Inflammatory macrophage (primary cell): Measurements from ENCODE around the gene SPSB3.

ENCODE experiments used
- DNase-seq, 2 donors: peaks; one replicate each; pipeline ENCODE4 v3.0.0-alpha.2; 2020 to 2022

SPSB3 gene

DNA sequence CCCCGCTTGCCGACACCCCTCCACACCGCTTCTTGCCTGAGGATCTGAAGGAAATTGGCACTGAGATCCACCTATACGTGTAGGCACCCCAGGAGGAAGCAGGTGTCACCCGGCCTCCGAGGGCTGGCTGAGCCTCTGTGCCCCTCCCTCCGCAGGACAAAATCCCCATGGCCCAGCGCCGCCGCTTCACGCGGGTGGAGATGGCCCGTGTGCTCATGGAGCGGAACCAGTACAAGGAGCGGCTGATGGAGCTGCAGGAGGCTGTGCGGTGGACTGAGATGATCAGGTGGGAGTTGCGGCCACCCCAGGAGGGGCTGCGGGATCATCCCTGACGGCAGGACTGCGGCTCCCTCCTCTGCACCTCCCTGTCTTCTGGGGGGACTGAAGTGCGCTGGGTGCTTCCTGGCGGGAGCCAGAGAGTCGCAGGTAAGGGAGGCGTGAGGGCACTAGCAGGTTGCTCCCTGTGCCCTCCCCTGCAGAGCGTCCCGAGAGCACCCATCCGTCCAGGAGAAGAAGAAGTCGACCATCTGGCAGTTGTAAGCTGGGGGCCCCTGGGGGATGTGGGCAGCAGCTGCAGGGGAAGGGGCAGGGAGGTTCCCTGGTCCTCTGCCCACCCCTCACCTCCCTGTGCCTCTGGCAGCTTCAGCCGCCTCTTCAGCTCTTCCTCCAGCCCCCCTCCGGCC is 20.0 kb downstream of the SPSB3 start:
- no peak for DNase-seq

DNA sequence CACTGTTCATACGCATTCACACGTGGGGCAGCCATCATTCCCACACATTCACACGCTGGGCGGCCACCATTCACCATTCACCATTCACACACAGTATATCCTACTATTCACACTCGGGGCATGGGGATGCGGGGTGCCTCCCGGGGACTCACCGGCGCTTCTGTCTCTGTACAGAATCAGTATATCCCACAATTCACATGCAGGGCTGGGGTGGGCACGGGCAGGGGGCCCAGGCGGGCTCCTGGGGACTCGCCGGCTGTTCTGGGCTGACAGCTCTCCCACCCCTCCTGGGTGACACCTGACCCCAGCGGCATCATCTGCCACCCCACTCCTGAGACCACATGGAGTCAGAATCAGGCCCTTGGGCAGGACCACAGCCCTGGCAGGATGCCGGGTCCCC is 20.6 kb downstream of the SPSB3 start:
- DNase-seq = no peak

- no peak for DNase-seq
Measured at GRCh38 chr16:1760911-1761310, 21.5 kb downstream of the SPSB3 start.

GRCh38 chr16:1759511-1759910 is 22.9 kb downstream of the SPSB3 start:
- no peak for DNase-seq

DNA sequence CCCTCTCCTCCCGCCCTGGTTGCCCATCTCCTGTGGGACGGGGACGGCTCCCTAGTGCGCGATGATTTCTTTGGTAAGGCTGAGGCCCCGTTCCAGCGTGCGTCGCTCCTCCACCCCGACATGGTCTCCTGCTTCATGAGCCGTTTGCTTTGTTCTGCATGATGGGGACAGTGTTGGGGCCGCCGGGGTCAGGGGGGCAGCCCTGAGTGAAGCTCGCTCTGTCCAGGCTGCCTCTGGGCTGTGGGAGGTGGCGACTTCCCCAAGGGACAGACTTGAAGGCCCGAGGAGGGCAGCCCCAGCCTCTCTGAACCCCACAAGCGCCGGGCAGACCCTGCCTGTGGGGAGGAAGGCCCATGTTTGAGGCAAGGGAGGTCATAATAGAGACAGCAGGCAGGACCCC is 23.4 kb downstream of the SPSB3 start:
- DNase-seq = no peak

DNA sequence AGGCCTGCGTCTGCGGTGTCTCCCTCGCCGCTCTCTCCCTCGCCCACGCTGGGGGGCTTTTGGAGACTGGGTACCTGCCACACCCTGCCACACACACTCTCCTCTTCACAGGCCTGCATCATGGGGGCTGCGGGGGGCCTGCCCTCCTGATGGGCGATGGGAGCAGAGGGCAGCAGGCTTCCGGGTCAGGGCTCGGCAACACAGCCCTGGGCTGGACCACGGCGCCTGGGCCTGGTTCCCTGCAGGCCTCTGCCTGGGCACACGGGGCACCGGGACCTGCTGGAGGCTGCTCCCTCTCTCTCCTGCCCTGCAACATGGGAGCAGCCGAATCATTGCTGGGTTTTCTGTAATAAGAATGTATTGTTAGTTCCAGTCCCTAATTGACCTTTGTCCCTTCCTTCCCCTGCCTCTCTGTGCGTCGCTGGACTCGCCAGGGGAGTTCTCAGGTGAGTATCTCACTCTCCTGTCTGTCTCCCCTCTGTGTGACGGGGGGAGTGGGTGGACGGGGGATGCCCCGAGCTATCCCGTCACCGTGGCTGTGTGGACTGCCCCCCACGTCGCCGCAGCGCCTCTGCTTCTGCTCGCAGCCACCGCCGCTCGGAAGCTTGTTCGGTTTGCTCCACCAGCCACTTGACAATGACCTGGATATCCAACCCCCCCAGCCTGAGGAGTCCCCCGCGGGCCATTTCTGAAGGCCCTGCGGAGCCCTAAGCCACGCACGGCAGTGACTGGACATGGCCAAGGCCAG is 24.5 kb downstream of the SPSB3 start:
- no peak for DNase-seq

DNA sequence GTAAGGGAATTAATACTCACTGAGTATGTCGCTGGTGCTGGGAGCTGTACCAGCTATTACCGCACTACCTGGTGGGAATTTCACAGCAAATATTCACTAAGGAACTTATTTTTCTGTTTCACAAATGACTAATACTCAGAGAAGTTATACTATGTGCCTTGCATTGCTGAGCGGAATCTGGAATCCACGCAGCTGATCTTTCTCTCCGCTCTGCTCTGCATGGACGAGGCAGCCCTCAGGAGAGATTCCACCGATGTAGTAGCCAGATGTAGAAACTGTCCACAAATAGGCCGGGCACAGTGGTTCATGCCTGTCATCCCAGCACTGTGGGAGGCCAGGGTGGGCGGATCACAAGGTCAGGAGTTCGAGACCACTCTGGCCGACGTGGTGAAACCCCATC is 28.2 kb downstream of the SPSB3 start:
- DNase-seq = no peak

GRCh38 chr16:1752853-1753252 is 29.5 kb downstream of the SPSB3 start:
- no peak for DNase-seq

- no peak for DNase-seq
Measured at GRCh38 chr16:1751946-1752345, 30.4 kb downstream of the SPSB3 start.

GRCh38 chr16:1749152-1750117 is 32.9 kb downstream of the SPSB3 start:
- DNase-seq = no peak

DNA sequence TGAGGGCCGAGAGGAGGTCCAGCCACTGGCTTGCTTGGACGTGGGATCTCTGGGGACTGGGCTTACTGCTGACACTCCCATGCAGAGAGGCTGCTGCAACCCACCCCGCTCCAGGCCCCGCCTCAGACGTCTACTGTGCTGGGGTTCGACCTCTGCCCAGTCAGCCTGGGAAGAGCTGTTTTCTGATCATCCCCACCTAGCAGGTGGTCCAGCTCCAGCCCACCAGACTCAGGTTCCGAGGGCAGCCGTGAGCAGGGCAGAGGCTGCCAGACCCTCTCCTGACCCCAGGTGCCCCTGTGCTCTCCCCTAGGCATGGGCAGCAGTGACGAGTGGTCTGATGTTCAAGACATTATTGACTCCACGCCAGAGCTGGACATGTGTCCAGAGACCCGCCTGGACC is 34.4 kb downstream of the SPSB3 start:
- no peak for DNase-seq

GRCh38 chr16:1746693-1747195 is 35.6 kb downstream of the SPSB3 start:
- DNase-seq = no peak

DNA sequence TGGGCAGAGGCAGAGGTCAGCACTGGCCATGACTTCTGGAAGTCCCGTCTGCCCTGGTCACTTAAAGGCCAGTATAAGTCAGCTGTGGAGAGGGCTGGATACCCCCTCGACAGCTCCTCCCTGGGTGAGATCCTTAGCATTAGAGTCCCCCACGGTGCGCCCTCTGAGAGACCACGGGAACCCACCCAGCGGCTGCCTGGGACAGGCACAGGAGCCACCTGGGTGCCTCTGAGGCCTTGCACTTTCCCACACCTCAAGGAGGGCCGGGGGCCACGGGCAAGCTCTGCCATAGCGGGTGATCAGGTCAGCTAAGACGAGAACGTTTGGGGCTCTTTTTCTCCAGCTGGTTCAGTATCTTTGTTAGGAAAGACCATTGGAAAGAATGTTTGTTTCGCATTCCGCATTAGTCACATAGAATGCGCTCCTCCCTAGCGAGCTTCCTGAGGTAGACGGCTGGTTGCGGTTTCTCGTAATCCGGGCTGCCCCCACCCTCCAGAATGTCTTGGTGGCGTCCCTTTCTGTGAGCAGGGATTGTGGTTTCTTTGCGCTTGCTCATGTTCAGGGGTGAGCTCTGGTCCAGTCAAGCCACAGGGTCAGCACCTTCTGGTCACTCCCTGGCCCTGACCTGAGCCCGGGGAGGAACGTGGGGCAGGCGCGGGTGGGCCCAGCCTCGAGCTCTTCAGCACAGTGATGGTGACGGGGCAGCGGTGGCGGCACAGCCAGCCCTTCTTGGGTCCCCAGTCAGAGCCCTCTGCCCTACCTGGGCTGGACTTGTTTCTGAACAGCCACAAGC is 36.3 kb downstream of the SPSB3 start:
- DNase-seq = no peak

DNA sequence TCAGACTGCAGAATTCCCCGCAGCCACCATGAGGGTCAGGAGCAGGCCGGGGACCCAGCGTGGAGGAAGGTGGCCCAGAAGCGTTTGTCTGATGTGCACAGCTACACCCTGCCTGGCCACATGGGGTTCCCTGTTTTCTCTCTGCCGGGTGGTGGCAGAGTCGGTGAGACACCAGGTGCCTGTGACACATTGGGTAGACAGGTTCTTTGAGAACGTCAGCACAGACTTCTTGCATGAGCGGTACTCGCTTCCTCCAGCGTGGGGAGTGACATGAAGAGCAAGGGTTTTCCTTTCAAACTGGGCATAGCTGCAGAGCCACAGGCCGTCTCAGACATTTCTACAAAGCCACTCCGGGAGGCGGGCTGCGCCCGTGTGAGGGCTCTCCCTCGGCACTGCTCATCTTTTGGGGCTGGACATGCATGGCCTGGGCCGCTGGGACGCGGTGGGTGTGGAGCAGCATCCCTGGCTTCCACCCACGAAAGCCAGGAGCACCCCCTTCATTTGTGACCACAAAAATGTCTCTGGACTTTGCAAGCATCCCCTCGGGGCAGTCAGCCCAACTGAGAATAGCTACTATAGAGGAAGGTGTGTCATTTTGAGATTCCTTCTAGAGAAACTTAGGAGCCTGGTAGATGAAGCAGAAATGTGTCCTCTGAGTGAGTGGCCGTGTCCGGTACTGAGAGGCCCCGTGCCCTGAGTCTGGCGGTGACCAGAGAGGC is 37.0 kb downstream of the SPSB3 start:
- no peak for DNase-seq

DNA sequence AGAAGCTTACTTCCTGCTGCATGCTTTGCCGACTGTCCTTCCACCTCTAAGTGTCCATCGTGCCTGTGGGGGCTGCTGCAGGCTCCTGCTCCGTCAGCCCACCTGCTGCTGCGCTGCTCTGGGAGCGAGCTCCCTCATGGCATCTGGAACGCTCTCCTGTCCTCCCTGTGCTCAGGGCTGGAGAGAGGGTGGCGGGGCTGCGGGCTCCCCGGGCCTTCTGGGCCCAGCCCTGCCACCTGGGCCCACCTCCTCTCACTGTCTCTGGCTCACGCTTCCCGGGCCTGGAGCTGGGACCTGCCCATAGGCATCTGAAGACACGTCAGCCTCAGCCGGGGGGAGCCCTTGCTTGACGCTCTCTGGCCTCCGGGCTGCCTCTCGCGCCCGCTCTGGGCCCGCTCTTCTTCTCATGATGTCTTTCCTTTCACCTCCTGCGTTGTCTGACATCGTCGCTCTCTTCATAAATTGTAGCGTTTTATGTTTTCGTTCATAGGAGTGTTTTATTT is 38.0 kb downstream of the SPSB3 start:
- no peak for DNase-seq

- DNase-seq = no peak
Measured at GRCh38 chr16:1743376-1744337, 38.7 kb downstream of the SPSB3 start.

- no peak for DNase-seq
Measured at GRCh38 chr16:1741553-1742165, 40.7 kb downstream of the SPSB3 start.

GRCh38 chr16:1740781-1741490 is 41.4 kb downstream of the SPSB3 start:
- no peak for DNase-seq

GRCh38 chr16:1740234-1740633 is 42.1 kb downstream of the SPSB3 start:
- no peak for DNase-seq
